Activated naive CD8-positive, alpha-beta T cell treated with anti-CD3 and anti-CD28 coated beads for 36 hours (primary cell): ENCODE data around the gene IL2RG. TPM values are rescaled to one million over a fixed set of nuclear protein-coding genes. Genes with fewer than 3 reads are reported as not detected.

Source experiments
- DNase-seq: peaks from one replicate; pipeline ENCODE4 v3.0.0; 2021
- H3K27ac Mint-ChIP-seq: one replicate; pipeline ENCODE4 v1.8.0; 2022; ENCODE audit warnings: mild to moderate bottlenecking, moderate library complexity, mixed read lengths
- H3K27me3 Mint-ChIP-seq: one replicate; pipeline ENCODE4 v1.8.0; 2022; ENCODE audit warnings: mild to moderate bottlenecking, mixed read lengths
- H3K36me3 Mint-ChIP-seq: one replicate; pipeline ENCODE4 v1.8.0; 2021; ENCODE audit warnings: mild to moderate bottlenecking, mixed read lengths
- H3K4me1 Mint-ChIP-seq: one replicate; pipeline ENCODE4 v1.8.0; 2021; ENCODE audit warnings: mixed read lengths
- H3K4me3 Mint-ChIP-seq: one replicate; pipeline ENCODE4 v1.8.0; 2022; ENCODE audit warnings: mild to moderate bottlenecking, moderate library complexity, mixed read lengths
- H3K9me3 Mint-ChIP-seq: one replicate; pipeline ENCODE4 v1.8.0; 2022; ENCODE audit warnings: mixed read lengths
- total RNA-seq, 2 experiments: library from RNA; stranded (reverse); gene quantifications; one replicate each; pipeline ENCODE4 v1.2.3, GENCODE V29; 2021

IL2RG gene
- 100 to 1,000 TPM; 231 to 241 TPM for total RNA-seq

- Mint-ChIP-seq H3K36me3 (peaks cover 48% of the 10 kb centered on the region), H3K27me3 (no peaks in the 10 kb centered on the region), H3K4me1 (peaks cover 33% of the 10 kb centered on the region), H3K27ac (peak within 1 kb of the TSS; percentile 96), H3K9me3 (no peaks in the 10 kb centered on the region), H3K4me3 (peak within 1 kb of the TSS; percentile 99)
- peak; percentile 73 for DNase-seq
These were observed at the start of gene IL2RG for GRCh38 chrX:71111141-71111843. Gene IL2RG, minus strand, starts transcription at chrX:71111577. Its CDS starts 38 bp downstream, at chrX:71111539.

GRCh38 chrX:71160475-71160874, 49.1 kb upstream of the IL2RG start:
- no peaks in the 10 kb centered on the region for H3K27me3 Mint-ChIP-seq
- H3K4me1 Mint-ChIP-seq, result peaks cover 6% of the 10 kb centered on the region
- H3K9me3 Mint-ChIP-seq, result no peaks in the 10 kb centered on the region
- H3K27ac Mint-ChIP-seq, result no peak overlapping the region
- no peak overlapping the region for H3K4me3 Mint-ChIP-seq
- H3K36me3 Mint-ChIP-seq, result peaks cover 2% of the 10 kb centered on the region
- DNase-seq, result no peak

GRCh38 chrX:71159335-71159734, 48.0 kb upstream of the IL2RG start:
- Mint-ChIP-seq H3K27ac (no peak overlapping the region), H3K4me1 (peaks cover 6% of the 10 kb centered on the region), H3K27me3 (no peaks in the 10 kb centered on the region), H3K36me3 (peaks cover 2% of the 10 kb centered on the region), H3K4me3 (no peak overlapping the region), H3K9me3 (no peaks in the 10 kb centered on the region)
- DNase-seq, result no peak

- H3K27ac Mint-ChIP-seq, result no peak overlapping the region
- DNase-seq, result no peak
- no peaks in the 10 kb centered on the region for H3K27me3 Mint-ChIP-seq
- no peak overlapping the region for H3K4me3 Mint-ChIP-seq
- peaks cover 2% of the 10 kb centered on the region for H3K36me3 Mint-ChIP-seq
- H3K9me3 Mint-ChIP-seq, result no peaks in the 10 kb centered on the region
- peaks cover 6% of the 10 kb centered on the region for H3K4me1 Mint-ChIP-seq
These were observed 47.2 kb upstream of the IL2RG start for GRCh38 chrX:71158603-71159002.

- peaks cover 6% of the 10 kb centered on the region for H3K4me1 Mint-ChIP-seq
- no peaks in the 10 kb centered on the region for H3K27me3 Mint-ChIP-seq
- no peaks in the 10 kb centered on the region for H3K9me3 Mint-ChIP-seq
These were observed 43.3 kb upstream of the IL2RG start for GRCh38 chrX:71154641-71155040.

GRCh38 chrX:71154196-71154595, 42.8 kb upstream of the IL2RG start:
- no peak overlapping the region for H3K4me3 Mint-ChIP-seq
- no peaks in the 10 kb centered on the region for H3K9me3 Mint-ChIP-seq
- H3K36me3 Mint-ChIP-seq, result no peaks in the 10 kb centered on the region
- no peak overlapping the region for H3K27ac Mint-ChIP-seq
- H3K27me3 Mint-ChIP-seq, result no peaks in the 10 kb centered on the region
- H3K4me1 Mint-ChIP-seq, result peaks cover 3% of the 10 kb centered on the region
- no peak for DNase-seq

More at GRCh38 chrX:71154641-71155040, 43.3 kb upstream of the IL2RG start:
- Mint-ChIP-seq H3K36me3 (no peaks in the 10 kb centered on the region), H3K27ac (no peak overlapping the region), H3K4me3 (no peak overlapping the region)
- DNase-seq, result no peak

GRCh38 chrX:71151366-71151765, 40.0 kb upstream of the IL2RG start:
- H3K4me3 Mint-ChIP-seq, result no peak overlapping the region
- H3K36me3 Mint-ChIP-seq, result no peaks in the 10 kb centered on the region
- DNase-seq, result no peak
- no peaks in the 10 kb centered on the region for H3K9me3 Mint-ChIP-seq
- no peaks in the 10 kb centered on the region for H3K27me3 Mint-ChIP-seq
- peaks cover 2% of the 10 kb centered on the region for H3K4me1 Mint-ChIP-seq
- H3K27ac Mint-ChIP-seq, result no peak overlapping the region

GRCh38 chrX:71148278-71148663, 36.9 kb upstream of the IL2RG start:
- no peaks in the 10 kb centered on the region for H3K36me3 Mint-ChIP-seq
- H3K4me1 Mint-ChIP-seq, result peaks cover 9% of the 10 kb centered on the region
- H3K27ac Mint-ChIP-seq, result no peak overlapping the region
- no peaks in the 10 kb centered on the region for H3K27me3 Mint-ChIP-seq
- DNase-seq, result no peak
- H3K4me3 Mint-ChIP-seq, result no peak overlapping the region
- H3K9me3 Mint-ChIP-seq, result no peaks in the 10 kb centered on the region

GRCh38 chrX:71147496-71148277, 36.3 kb upstream of the IL2RG start:
- Mint-ChIP-seq H3K4me3 (no peak overlapping the region), H3K27ac (no peak overlapping the region), H3K4me1 (peaks cover 9% of the 10 kb centered on the region), H3K9me3 (no peaks in the 10 kb centered on the region), H3K36me3 (peaks cover 2% of the 10 kb centered on the region), H3K27me3 (no peaks in the 10 kb centered on the region)
- no peak for DNase-seq

- no peak for DNase-seq
- Mint-ChIP-seq H3K9me3 (no peaks in the 10 kb centered on the region), H3K36me3 (peaks cover 2% of the 10 kb centered on the region), H3K27me3 (no peaks in the 10 kb centered on the region), H3K4me1 (peaks cover 9% of the 10 kb centered on the region), H3K4me3 (no peak within 1 kb of the TSS), H3K27ac (peak within 1 kb of the TSS; percentile 51)
These were observed 33.3 kb upstream of the IL2RG start, which contains the start of gene NLGN3 for GRCh38 chrX:71144651-71145050. Gene NLGN3, plus strand, starts transcription at chrX:71144841. Its CDS starts 2,909 bp downstream, at chrX:71147750.

GRCh38 chrX:71143508-71143907, 32.1 kb upstream of the IL2RG start:
- Mint-ChIP-seq H3K4me1 (peaks cover 12% of the 10 kb centered on the region), H3K27me3 (no peaks in the 10 kb centered on the region), H3K27ac (no peak overlapping the region), H3K36me3 (peaks cover 9% of the 10 kb centered on the region), H3K4me3 (no peak overlapping the region), H3K9me3 (no peaks in the 10 kb centered on the region)
- DNase-seq, result no peak

GRCh38 chrX:71140440-71140839, 29.1 kb upstream of the IL2RG start:
- no peak overlapping the region for H3K27ac Mint-ChIP-seq

GRCh38 chrX:71131510-71131909, 20.1 kb upstream of the IL2RG start:
- Mint-ChIP-seq H3K4me3 (no peak overlapping the region), H3K27me3 (no peaks in the 10 kb centered on the region), H3K4me1 (peaks cover 12% of the 10 kb centered on the region), H3K9me3 (no peaks in the 10 kb centered on the region), H3K36me3 (peaks cover 22% of the 10 kb centered on the region), H3K27ac (no peak overlapping the region)
- DNase-seq, result no peak

More at GRCh38 chrX:71140440-71140839, 29.1 kb upstream of the IL2RG start:
- H3K27me3 Mint-ChIP-seq, result no peaks in the 10 kb centered on the region
- no peak for DNase-seq
- peaks cover 14% of the 10 kb centered on the region for H3K36me3 Mint-ChIP-seq
- H3K9me3 Mint-ChIP-seq, result no peaks in the 10 kb centered on the region
- H3K4me1 Mint-ChIP-seq, result peaks cover 8% of the 10 kb centered on the region
- no peak overlapping the region for H3K4me3 Mint-ChIP-seq

GRCh38 chrX:71128915-71129765, 17.8 kb upstream of the IL2RG start:
- Mint-ChIP-seq H3K27ac (peak overlapping the region; percentile 87), H3K36me3 (peaks cover 21% of the 10 kb centered on the region), H3K27me3 (no peaks in the 10 kb centered on the region), H3K9me3 (no peaks in the 10 kb centered on the region), H3K4me1 (peaks cover 12% of the 10 kb centered on the region), H3K4me3 (peak overlapping the region; percentile 72)
- peak; percentile 64 for DNase-seq
